Left renal pelvis (tissue), 4 donors: ENCODE measurements around the gene DNMBP. TPM values are rescaled to one million over a fixed set of nuclear protein-coding genes. Genes with fewer than 3 reads are reported as not detected.
"Not testable (repeated sequence)": the region's sequence is repeated elsewhere in the genome, so short reads cannot be mapped to it uniquely, and the experiment has no call there.

Source experiments
- DNase-seq, 4 donors: peaks; one replicate each; pipeline ENCODE4 v3.0.0-alpha.2; 2013; ENCODE audit warnings: low read depth in 4 of 4, low spot score in 3 of 4
- polyA plus RNA-seq, 4 donors: library from polyadenylated mRNA; unstranded; fragments of 120-200 nt; gene quantifications; one replicate each; pipeline ENCODE4 v1.2.1, GENCODE V29; 2013; ENCODE audit not compliant: insufficient read length in 4 of 4

The DNMBP gene
- polyA plus RNA-seq, 4 donors: 22.0 to 38.7 (median 36.9) TPM

GRCh38 chr10:99873846-99874245 is 135.9 kb downstream of the DNMBP start:
- DNase-seq: no peak

GRCh38 chr10:99872367-99873162 is 137.2 kb downstream of the DNMBP start:
- no peak for DNase-seq

- no peak for DNase-seq
Observed at GRCh38 chr10:99870123-99870730, 139.5 kb downstream of the DNMBP start.

- no peak for DNase-seq
Observed at GRCh38 chr10:99869581-99870122, 140.1 kb downstream of the DNMBP start.

GRCh38 chr10:99867250-99867649 is 142.5 kb downstream of the DNMBP start:
- not testable (repeated sequence) for DNase-seq

- DNase-seq: not testable (repeated sequence)
Observed at GRCh38 chr10:99863535-99864240, 146.1 kb downstream of the DNMBP start.

GRCh38 chr10:99860466-99860865 is 149.3 kb downstream of the DNMBP start:
- no peak for DNase-seq

- no peak for DNase-seq
Observed at GRCh38 chr10:99859585-99859984, 150.2 kb downstream of the DNMBP start.

GRCh38 chr10:99858849-99859248 is 150.9 kb downstream of the DNMBP start:
- DNase-seq: no peak

GRCh38 chr10:99855479-99856071 is 154.2 kb downstream of the DNMBP start:
- no peak for DNase-seq

- no peak for DNase-seq
Observed at GRCh38 chr10:99854860-99855259, 154.9 kb downstream of the DNMBP start.

- no peak for DNase-seq
Observed at GRCh38 chr10:99853655-99854054, 156.1 kb downstream of the DNMBP start.

- no peak for DNase-seq
Observed at GRCh38 chr10:99852481-99853213, 157.1 kb downstream of the DNMBP start.

- no peak for DNase-seq
Observed at GRCh38 chr10:99851825-99852224, 157.9 kb downstream of the DNMBP start.

- no peak for DNase-seq
Observed at GRCh38 chr10:99850767-99851340, 158.9 kb downstream of the DNMBP start.

- no peak for DNase-seq
Observed at GRCh38 chr10:99850021-99850766, 159.6 kb downstream of the DNMBP start.

GRCh38 chr10:99849536-99849935 is 160.2 kb downstream of the DNMBP start:
- DNase-seq: no peak

GRCh38 chr10:99849057-99849456 is 160.7 kb downstream of the DNMBP start:
- DNase-seq: no peak

GRCh38 chr10:99845837-99846382 is 163.8 kb downstream of the DNMBP start:
- DNase-seq: peak; percentile 68 to 80 (median 76)
